IPS-18a (cell line): ENCODE data around the gene TTLL11.

Experiments
- H3K27ac ChIP-seq: one replicate; pipeline ENCODE4 v1.5.1; 2013; ENCODE audit warnings: low read length
- H3K27me3 ChIP-seq: one replicate; pipeline ENCODE4 v1.6.1; 2013; ENCODE audit warnings: mild to moderate bottlenecking, low read length; ENCODE audit not compliant: control insufficient read depth, insufficient read depth
- H3K36me3 ChIP-seq: one replicate; pipeline ENCODE4 v1.6.1; 2013; ENCODE audit warnings: low read depth, low read length; ENCODE audit not compliant: control insufficient read depth
- H3K4me1 ChIP-seq: one replicate; pipeline ENCODE4 v1.6.1; 2013; ENCODE audit warnings: low read depth, low read length; ENCODE audit not compliant: control insufficient read depth
- H3K4me3 ChIP-seq: one replicate; pipeline ENCODE4 v1.5.1; 2013; ENCODE audit warnings: low read length
- H3K9ac ChIP-seq: one replicate; pipeline ENCODE4 v1.6.1; 2013; ENCODE audit warnings: mild to moderate bottlenecking, low read length, moderate library complexity
- H3K9me3 ChIP-seq: one replicate; pipeline ENCODE4 v1.6.1; 2013; ENCODE audit warnings: low read depth, low read length; ENCODE audit not compliant: control insufficient read depth

TTLL11 gene

GRCh38 chr9:122115176-122116035 is 22.3 kb upstream of the TTLL11 start:
- Histone ChIP-seq H3K27me3 (no peaks in the 10 kb centered on the region), H3K36me3 (no peaks in the 10 kb centered on the region), H3K27ac (no peak overlapping the region), H3K9ac (no peak overlapping the region), H3K4me1 (peaks cover 16% of the 10 kb centered on the region), H3K9me3 (no peaks in the 10 kb centered on the region), H3K4me3 (no peak overlapping the region)

GRCh38 chr9:122113574-122113973 is 20.5 kb upstream of the TTLL11 start:
- no peaks in the 10 kb centered on the region for H3K27me3 ChIP-seq
- peaks cover 16% of the 10 kb centered on the region for H3K4me1 ChIP-seq
- H3K9me3 ChIP-seq, result no peaks in the 10 kb centered on the region

GRCh38 chr9:122112238-122112637 is 19.1 kb upstream of the TTLL11 start:
- no peak overlapping the region for H3K27ac ChIP-seq
- no peak overlapping the region for H3K4me3 ChIP-seq
- H3K4me1 ChIP-seq, result peaks cover 16% of the 10 kb centered on the region
- H3K9ac ChIP-seq, result no peak overlapping the region
- no peaks in the 10 kb centered on the region for H3K36me3 ChIP-seq
- H3K27me3 ChIP-seq, result no peaks in the 10 kb centered on the region
- no peaks in the 10 kb centered on the region for H3K9me3 ChIP-seq

More at GRCh38 chr9:122113574-122113973, 20.5 kb upstream of the TTLL11 start:
- Histone ChIP-seq H3K4me3 (no peak overlapping the region), H3K27ac (no peak overlapping the region), H3K36me3 (no peaks in the 10 kb centered on the region), H3K9ac (no peak overlapping the region)

- Histone ChIP-seq H3K4me1 (peaks cover 16% of the 10 kb centered on the region), H3K27me3 (no peaks in the 10 kb centered on the region), H3K27ac (no peak overlapping the region), H3K4me3 (no peak overlapping the region), H3K9ac (no peak overlapping the region), H3K9me3 (no peaks in the 10 kb centered on the region), H3K36me3 (no peaks in the 10 kb centered on the region)
These were observed 18.4 kb upstream of the TTLL11 start for GRCh38 chr9:122111413-122112085.

- Histone ChIP-seq H3K27me3 (no peaks in the 10 kb centered on the region), H3K4me3 (no peak overlapping the region), H3K4me1 (peaks cover 7% of the 10 kb centered on the region), H3K36me3 (no peaks in the 10 kb centered on the region), H3K27ac (no peak overlapping the region), H3K9ac (no peak overlapping the region), H3K9me3 (no peaks in the 10 kb centered on the region)
These were observed 17.2 kb upstream of the TTLL11 start for GRCh38 chr9:122110100-122110833.

- H3K27ac ChIP-seq, result no peak overlapping the region
These were observed 16.1 kb upstream of the TTLL11 start for GRCh38 chr9:122109035-122109813.

GRCh38 chr9:122107291-122107805 is 14.2 kb upstream of the TTLL11 start:
- Histone ChIP-seq H3K9me3 (peaks cover 3% of the 10 kb centered on the region), H3K27ac (no peak overlapping the region), H3K4me1 (no peaks in the 10 kb centered on the region), H3K36me3 (no peaks in the 10 kb centered on the region), H3K27me3 (no peaks in the 10 kb centered on the region), H3K4me3 (no peak overlapping the region), H3K9ac (no peak overlapping the region)

More at GRCh38 chr9:122109035-122109813, 16.1 kb upstream of the TTLL11 start:
- Histone ChIP-seq H3K9me3 (no peaks in the 10 kb centered on the region), H3K4me3 (no peak overlapping the region), H3K27me3 (no peaks in the 10 kb centered on the region), H3K36me3 (no peaks in the 10 kb centered on the region), H3K4me1 (peaks cover 7% of the 10 kb centered on the region), H3K9ac (no peak overlapping the region)

- Histone ChIP-seq H3K36me3 (no peaks in the 10 kb centered on the region), H3K9ac (no peak overlapping the region), H3K27me3 (no peaks in the 10 kb centered on the region), H3K27ac (no peak overlapping the region), H3K9me3 (peaks cover 3% of the 10 kb centered on the region), H3K4me1 (no peaks in the 10 kb centered on the region), H3K4me3 (no peak overlapping the region)
These were observed 13.5 kb upstream of the TTLL11 start for GRCh38 chr9:122106576-122106975.

- Histone ChIP-seq H3K4me3 (no peak overlapping the region), H3K4me1 (no peaks in the 10 kb centered on the region), H3K9ac (no peak overlapping the region), H3K27me3 (peaks cover 6% of the 10 kb centered on the region), H3K36me3 (no peaks in the 10 kb centered on the region), H3K9me3 (peaks cover 3% of the 10 kb centered on the region), H3K27ac (no peak overlapping the region)
These were observed 10.9 kb upstream of the TTLL11 start for GRCh38 chr9:122103985-122104384.

- no peaks in the 10 kb centered on the region for H3K4me1 ChIP-seq
- H3K9ac ChIP-seq, result no peak overlapping the region
- peaks cover 6% of the 10 kb centered on the region for H3K27me3 ChIP-seq
- no peaks in the 10 kb centered on the region for H3K36me3 ChIP-seq
- peaks cover 3% of the 10 kb centered on the region for H3K9me3 ChIP-seq
- H3K4me3 ChIP-seq, result no peak overlapping the region
- no peak overlapping the region for H3K27ac ChIP-seq
These were observed 9.0 kb upstream of the TTLL11 start for GRCh38 chr9:122102156-122102555.

- Histone ChIP-seq H3K4me1 (no peaks in the 10 kb centered on the region), H3K9ac (no peak overlapping the region), H3K4me3 (no peak overlapping the region), H3K36me3 (no peaks in the 10 kb centered on the region), H3K9me3 (peaks cover 3% of the 10 kb centered on the region), H3K27ac (no peak overlapping the region), H3K27me3 (peaks cover 6% of the 10 kb centered on the region)
These were observed 7.6 kb upstream of the TTLL11 start for GRCh38 chr9:122100756-122101155.
